Measurements from ENCODE around the gene HLA-DRA.

DNA sequence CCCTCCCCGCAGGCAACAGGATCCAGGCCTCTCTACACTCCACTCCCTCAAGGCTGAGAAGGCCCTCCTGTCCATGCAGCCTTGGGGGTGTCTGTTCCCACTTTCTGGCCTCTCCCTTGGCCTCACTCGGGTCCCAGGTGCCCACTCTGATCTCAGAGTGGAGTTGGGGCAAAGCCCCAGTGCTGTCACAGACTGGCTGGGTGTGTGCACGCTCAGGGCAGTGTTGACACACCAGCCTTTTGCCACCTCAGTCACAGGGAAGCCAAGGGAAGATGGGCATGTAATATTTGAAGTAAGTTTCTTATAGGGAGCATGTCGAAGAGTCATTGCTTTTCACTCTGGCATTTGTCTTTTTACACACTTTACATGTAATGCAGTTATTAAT is 44.9 kb downstream of the HLA-DRA start:
- no peak for TF ChIP-seq CREB1 (IDR thresholded peaks at IDR 0.05; ENCODE audit: low read depth)
- TF ChIP-seq EP300 (IDR thresholded peaks at IDR 0.05; ENCODE audit: borderline replicate concordance) = no peak
- no peak for TF ChIP-seq TAF1 (IDR thresholded peaks at IDR 0.05; ENCODE audit: low read depth)
- no peak for TF ChIP-seq RAD21 (IDR thresholded peaks at IDR 0.05; ENCODE audit: low read depth)
- TF ChIP-seq CEBPB (IDR thresholded peaks at IDR 0.05) = no peak
